H7 (cell line): ENCODE results near the gene CAMKK1. TPM values are rescaled to one million over a fixed set of nuclear protein-coding genes. Genes with fewer than 3 reads are reported as not detected.

Experiments
- DNase-seq: peaks from one replicate; pipeline ENCODE4 v3.0.0; 2012
- H3K27me3 ChIP-seq: 2 replicates; pipeline ENCODE4 v1.6.0; 2011; ENCODE audit warnings: mild to moderate bottlenecking, low read length; ENCODE audit not compliant: control insufficient read depth, insufficient read depth
- H3K36me3 ChIP-seq: replicated peaks from 2 replicates; pipeline ENCODE4 v1.5.1; 2011; ENCODE audit warnings: low read length; ENCODE audit not compliant: control insufficient read depth, insufficient read depth
- H3K4me3 ChIP-seq: 2 replicates; pipeline ENCODE4 v1.5.1; 2011; ENCODE audit warnings: low read depth, mild to moderate bottlenecking, control low read depth, low read length, moderate library complexity; ENCODE audit not compliant: insufficient read depth
- total RNA-seq: library from RNA; depleted of rRNA; stranded (reverse); fragments of >200 nt; shearing (Covaris generic); gene quantifications from 2 replicates; pipeline ENCODE4 v1.2.3, GENCODE V29; 2014; rRNA removed

The CAMKK1 gene
- total RNA-seq, 1 experiment from 2014 or later, result 6.0 TPM

- Histone ChIP-seq H3K4me3 (no peak overlapping the region), H3K36me3 (peaks cover 30% of the 10 kb centered on the region), H3K27me3 (no peaks in the 10 kb centered on the region)
- no peak for DNase-seq
These were observed 76.9 kb downstream of the CAMKK1 start for GRCh38 chr17:3815925-3816324.

GRCh38 chr17:3815122-3815521 lies 77.7 kb downstream of the CAMKK1 start:
- H3K4me3 ChIP-seq, result no peak overlapping the region
- DNase-seq, result no peak
- peaks cover 35% of the 10 kb centered on the region for H3K36me3 ChIP-seq
- H3K27me3 ChIP-seq, result no peaks in the 10 kb centered on the region

DNA sequence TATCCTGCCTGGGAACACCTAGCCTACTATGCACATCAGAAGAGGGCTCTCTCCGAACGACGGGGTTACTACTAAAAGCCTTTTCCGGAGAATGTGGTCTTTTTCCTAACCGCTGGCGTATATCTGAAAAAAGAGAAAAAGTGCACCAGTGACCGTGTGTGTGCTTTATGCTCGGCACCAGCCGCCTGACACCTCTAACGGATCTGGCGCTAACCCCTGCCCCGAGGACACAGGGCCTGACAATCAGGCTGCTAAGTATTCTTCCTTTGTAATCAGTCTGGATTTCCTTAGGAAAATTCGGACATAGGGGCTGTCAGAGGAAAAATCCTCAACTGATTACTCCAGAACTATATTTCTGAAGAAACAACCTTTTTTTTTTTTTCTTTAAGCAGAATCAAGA lies 78.5 kb downstream of the CAMKK1 start:
- DNase-seq, result no peak
- Histone ChIP-seq H3K27me3 (no peaks in the 10 kb centered on the region), H3K4me3 (no peak overlapping the region), H3K36me3 (peaks cover 37% of the 10 kb centered on the region)

DNA sequence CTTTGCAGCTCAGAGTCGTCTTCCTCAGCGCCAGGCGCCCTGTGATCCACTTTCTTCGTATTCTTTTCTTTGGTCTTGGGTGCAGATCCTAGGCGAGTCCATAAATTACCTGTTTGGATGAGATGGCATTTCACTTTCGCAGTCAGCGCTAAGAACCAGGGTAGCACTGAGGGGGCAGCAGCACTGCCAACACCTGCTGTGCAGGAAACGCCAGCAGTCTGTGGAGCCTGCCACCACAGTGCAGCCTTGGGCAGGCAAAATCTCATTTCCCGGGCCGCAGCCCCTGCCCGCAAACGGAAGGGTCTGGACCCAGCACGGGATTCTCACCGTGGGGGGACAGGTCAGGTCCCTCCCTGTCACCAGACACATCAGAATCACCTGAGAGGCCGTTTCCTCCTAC lies 79.7 kb downstream of the CAMKK1 start:
- H3K36me3 ChIP-seq, result peaks cover 38% of the 10 kb centered on the region
- H3K27me3 ChIP-seq, result no peaks in the 10 kb centered on the region
- no peak overlapping the region for H3K4me3 ChIP-seq
- no peak for DNase-seq

GRCh38 chr17:3812771-3813170 lies 80.1 kb downstream of the CAMKK1 start:
- DNase-seq, result no peak
- Histone ChIP-seq H3K4me3 (no peak overlapping the region), H3K36me3 (peaks cover 35% of the 10 kb centered on the region), H3K27me3 (no peaks in the 10 kb centered on the region)

- Histone ChIP-seq H3K4me3 (no peak overlapping the region), H3K27me3 (no peaks in the 10 kb centered on the region), H3K36me3 (peaks cover 35% of the 10 kb centered on the region)
- DNase-seq, result no peak
These were observed 80.6 kb downstream of the CAMKK1 start for GRCh38 chr17:3812284-3812683.

Other genes with a start within 250 kb of the CAMKK1 start
- gene TAX1BP3, start 224.5 kb downstream of the CAMKK1 start, total RNA-seq, result 116 and 122 TPM in 2 replicates
- gene EMC6, start 224.2 kb downstream of the CAMKK1 start, total RNA-seq, result 41.6 and 48.5 TPM in 2 replicates
- 2.3 and 2.7 TPM in 2 replicates for gene P2RX5, start 196.9 kb downstream of the CAMKK1 start, total RNA-seq
- 34.2 and 39.1 TPM in 2 replicates for gene HASPIN, start 169.2 kb downstream of the CAMKK1 start, total RNA-seq
- gene ITGAE, start 91.9 kb downstream of the CAMKK1 start, total RNA-seq, result 28.8 and 34.7 TPM in 2 replicates
- 17.5 and 28.0 TPM in 2 replicates for gene NCBP3, start 46.8 kb downstream of the CAMKK1 start, total RNA-seq
- gene P2RX1, start 23.4 kb upstream of the CAMKK1 start, total RNA-seq, result 0.10 and 0.33 TPM in 2 replicates
- gene ATP2A3, start 71.4 kb upstream of the CAMKK1 start, total RNA-seq, result 5.7 and 5.8 TPM in 2 replicates
- 12.0 and 13.2 TPM in 2 replicates for gene ZZEF1, start 250.0 kb upstream of the CAMKK1 start, total RNA-seq